Testis (tissue), 3 donors: ENCODE data around the gene MAP3K2. TPM values are rescaled to one million over a fixed set of nuclear protein-coding genes. Genes with fewer than 3 reads are reported as not detected.

Source experiments
- DNase-seq: peaks from one replicate; pipeline ENCODE4 v3.0.0-alpha.2; 2019
- H3K27ac ChIP-seq, 2 donors: fragments of 200-600 bp; sonication (generic); one replicate each; pipeline ENCODE4 v1.5.1; 2019
- H3K27me3 ChIP-seq: fragments of 200-600 bp; sonication (generic); one replicate; pipeline ENCODE4 v1.5.1; 2019
- H3K36me3 ChIP-seq: fragments of 200-600 bp; sonication (generic); one replicate; pipeline ENCODE4 v1.5.1; 2017; ENCODE audit warnings: low read depth; ENCODE audit errors: missing control alignments
- H3K4me1 ChIP-seq: fragments of 200-600 bp; sonication (generic); one replicate; pipeline ENCODE4 v1.5.1; 2019
- H3K4me3 ChIP-seq, 2 donors: fragments of 200-600 bp; sonication (generic); one replicate each; pipeline ENCODE4 v1.5.1; 2017 to 2019
- H3K9me3 ChIP-seq: fragments of 200-600 bp; sonication (generic); one replicate; pipeline ENCODE4 v1.5.1; 2017
- POLR2A ChIP-seq: fragments of 450-650 bp; IDR thresholded peaks from one replicate; pipeline ENCODE4 v1.6.1; 2017; ENCODE audit warnings: antibody characterized with exemption, mild to moderate bottlenecking, moderate library complexity
- WGBS, 2 donors: methylation state at CpG; one replicate each; pipeline ENCODE4 v1.1.5; 2018; 5-methylcytosine and 5-hydroxymethylcytosine counted together
- intact Hi-C: fragments of 100-400 bp; cut with DNase I; formaldehyde crosslinking; loops from one replicate; pipeline ENCODE4 v1.15.1; 2023; ENCODE audit warnings: low total_unique reads
- polyA plus RNA-seq: library from polyadenylated mRNA; stranded (reverse); fragments of 350-450 nt; fragmentation: Illumina TruSeq; extraction: RNeasy Lipid Tissue Mini Kit (QIAGEN cat#74804); gene quantifications from one replicate; pipeline ENCODE4 v1.2.3, GENCODE V29; 2014; ENCODE audit warnings: low read depth, low replicate concordance; ENCODE audit not compliant: insufficient read depth
- total RNA-seq, 2 donors: library from RNA; depleted of rRNA; stranded (reverse); fragments of >200 nt; gene quantifications; one replicate each; pipeline ENCODE4 v1.2.3, GENCODE V29; 2016
- TF ChIP-seq, protein P1 (sequence below), 3 experiments: fragments of 450-650 bp in 2 of 3; fragments of 200-600 bp in 1 of 3; sonication (generic) in 1 of 3; IDR thresholded peaks; one replicate each; pipeline ENCODE4 v1.5.1; 2016 to 2019; ENCODE audit warnings: antibody characterized with exemption in 3 of 3, mild to moderate bottlenecking in 2 of 3, moderate library complexity in 1 of 3

Gene MAP3K2
- total and polyA plus RNA-seq, 3 donors from 2014 or later: 16.3 to 74.5 (median 74.0) TPM

DNA sequence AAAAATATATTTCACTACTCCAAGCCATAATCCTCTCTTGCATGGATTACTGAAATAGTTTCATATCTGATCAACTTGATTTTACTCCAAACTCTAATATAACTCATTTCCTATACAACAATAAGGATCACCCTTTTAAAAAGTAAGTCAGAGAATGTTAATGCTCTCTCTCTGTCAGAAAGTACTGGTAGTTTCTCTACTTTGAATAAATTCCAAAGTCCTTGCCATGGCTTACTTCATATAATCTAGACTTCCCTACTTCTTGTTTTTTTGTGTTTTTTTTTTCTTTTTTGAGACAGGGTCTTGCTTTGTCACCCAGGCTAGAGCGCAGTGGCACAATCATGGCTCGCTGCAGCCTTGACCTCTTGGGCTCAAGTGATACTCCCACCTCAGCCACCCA lies 36.2 kb downstream of the MAP3K2 start:
- H3K4me3 ChIP-seq: no peak overlapping the region
- intact Hi-C loops: no loop called here

DNA sequence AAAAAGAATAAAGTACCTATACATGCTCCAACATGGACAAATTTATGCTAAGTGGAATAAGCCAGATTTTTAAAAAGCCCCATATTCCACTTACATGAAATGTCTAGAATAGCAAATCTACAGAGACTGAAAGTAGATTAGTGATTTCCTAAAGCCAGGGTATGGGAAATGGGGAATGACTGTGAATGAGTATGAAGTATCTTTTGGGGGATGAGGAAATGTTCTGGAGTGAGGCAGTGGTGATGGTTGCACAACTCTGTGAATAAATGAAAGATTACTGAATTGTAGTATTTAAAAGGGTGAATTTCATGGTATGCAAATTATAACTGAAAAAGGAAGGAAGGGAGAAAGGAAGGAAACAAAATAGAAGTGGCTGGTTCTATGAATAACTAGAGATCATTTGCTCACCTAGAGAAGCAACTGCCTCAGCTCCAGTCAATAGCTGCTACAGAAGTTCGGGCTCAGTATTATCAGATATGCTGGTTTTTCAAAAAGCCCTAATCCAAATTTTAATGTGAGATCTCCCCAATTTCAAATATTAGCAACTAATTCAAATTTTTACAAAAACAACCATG lies 39.3 kb downstream of the MAP3K2 start:
- Histone ChIP-seq H3K4me3 (no peak overlapping the region), H3K4me1 (no peaks in the 10 kb centered on the region), H3K27me3 (no peaks in the 10 kb centered on the region), H3K36me3 (no peaks in the 10 kb centered on the region), H3K27ac (no peak overlapping the region), H3K9me3 (no peaks in the 10 kb centered on the region)
- WGBS, 2 donors: 90 to 95% methylated on average over 1 of the region's 1 CpG
- DNase-seq: no peak
- TF ChIP-seq, protein P1, sequence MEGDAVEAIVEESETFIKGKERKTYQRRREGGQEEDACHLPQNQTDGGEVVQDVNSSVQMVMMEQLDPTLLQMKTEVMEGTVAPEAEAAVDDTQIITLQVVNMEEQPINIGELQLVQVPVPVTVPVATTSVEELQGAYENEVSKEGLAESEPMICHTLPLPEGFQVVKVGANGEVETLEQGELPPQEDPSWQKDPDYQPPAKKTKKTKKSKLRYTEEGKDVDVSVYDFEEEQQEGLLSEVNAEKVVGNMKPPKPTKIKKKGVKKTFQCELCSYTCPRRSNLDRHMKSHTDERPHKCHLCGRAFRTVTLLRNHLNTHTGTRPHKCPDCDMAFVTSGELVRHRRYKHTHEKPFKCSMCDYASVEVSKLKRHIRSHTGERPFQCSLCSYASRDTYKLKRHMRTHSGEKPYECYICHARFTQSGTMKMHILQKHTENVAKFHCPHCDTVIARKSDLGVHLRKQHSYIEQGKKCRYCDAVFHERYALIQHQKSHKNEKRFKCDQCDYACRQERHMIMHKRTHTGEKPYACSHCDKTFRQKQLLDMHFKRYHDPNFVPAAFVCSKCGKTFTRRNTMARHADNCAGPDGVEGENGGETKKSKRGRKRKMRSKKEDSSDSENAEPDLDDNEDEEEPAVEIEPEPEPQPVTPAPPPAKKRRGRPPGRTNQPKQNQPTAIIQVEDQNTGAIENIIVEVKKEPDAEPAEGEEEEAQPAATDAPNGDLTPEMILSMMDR (IDR thresholded peaks at IDR 0.05): no peak
- TF ChIP-seq POLR2A: no peak
- intact Hi-C loops: no loop called here

More for the DNA sequence above, 36.2 kb downstream of the MAP3K2 start:
- no peak for TF ChIP-seq POLR2A
- TF ChIP-seq, protein P1 (IDR thresholded peaks at IDR 0.05): no peak
- Histone ChIP-seq H3K27ac (no peak overlapping the region), H3K9me3 (no peaks in the 10 kb centered on the region), H3K27me3 (no peaks in the 10 kb centered on the region), H3K36me3 (no peaks in the 10 kb centered on the region), H3K4me1 (peaks cover 4% of the 10 kb centered on the region)
- 93 to 97% methylated on average over 2 of the region's 2 CpGs for WGBS, 2 donors
- DNase-seq: no peak

DNA sequence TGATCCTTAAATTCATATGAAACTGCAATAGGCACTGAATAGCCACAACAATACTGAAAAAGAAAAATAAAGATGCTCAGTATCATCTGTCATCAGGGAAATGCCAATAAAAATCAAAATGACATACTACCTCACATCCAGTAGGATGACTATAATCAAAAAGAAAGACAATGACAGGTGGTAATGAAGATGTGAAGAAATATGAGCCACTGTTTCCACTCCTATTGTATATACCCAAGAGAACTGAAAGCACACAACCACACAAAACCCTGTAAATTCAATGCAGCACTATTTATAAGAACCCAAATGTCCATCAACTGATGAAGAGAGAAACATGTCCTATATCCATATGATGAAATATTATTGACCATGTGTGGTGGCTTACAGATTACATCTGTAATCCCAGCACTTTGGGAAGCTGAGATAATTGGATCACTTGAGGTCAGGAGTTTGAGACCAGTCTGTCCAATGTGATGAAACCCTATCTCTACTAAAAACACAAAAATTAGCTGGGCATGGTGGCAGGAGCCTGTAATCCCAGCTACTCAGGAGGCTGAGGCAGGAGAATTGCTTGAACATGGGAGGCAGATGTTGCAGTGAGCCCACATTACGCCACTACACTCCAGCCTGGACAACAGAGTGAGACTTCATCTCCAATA lies 39.9 kb downstream of the MAP3K2 start:
- no peaks in the 10 kb centered on the region for H3K4me1 ChIP-seq
- H3K27ac ChIP-seq: no peak overlapping the region
- intact Hi-C loops: no loop called here
- TF ChIP-seq, protein P1 (IDR thresholded peaks at IDR 0.05): no peak
- no peak for TF ChIP-seq POLR2A
- 89 to 100% methylated on average over 1 of the region's 1 CpG for WGBS, 2 donors
- H3K4me3 ChIP-seq: no peak overlapping the region
- DNase-seq: no peak
- no peaks in the 10 kb centered on the region for H3K36me3 ChIP-seq
- H3K9me3 ChIP-seq: no peaks in the 10 kb centered on the region
- H3K27me3 ChIP-seq: no peaks in the 10 kb centered on the region

DNA sequence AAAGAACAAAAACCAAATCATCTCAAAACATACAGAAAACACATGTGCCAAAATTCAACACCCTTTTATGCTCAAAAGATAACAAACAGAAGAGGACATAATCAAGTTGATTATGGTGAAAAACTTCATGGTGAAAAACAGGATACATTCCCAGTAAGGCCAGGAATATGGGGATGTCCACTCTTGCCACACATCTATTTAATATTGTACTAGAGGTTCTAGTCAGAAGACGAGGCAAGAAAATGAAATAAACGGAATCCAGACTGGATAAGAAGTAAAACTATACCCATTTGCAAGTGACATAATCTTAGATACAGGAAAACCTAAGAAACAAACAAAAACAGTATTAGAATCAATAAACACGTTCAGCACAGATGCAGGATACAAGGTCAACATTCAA lies 40.8 kb downstream of the MAP3K2 start:
- WGBS, 2 donors: 85 to 91% methylated on average over 3 of the region's 3 CpGs
- TF ChIP-seq, protein P1 (IDR thresholded peaks at IDR 0.05): no peak
- no peak for TF ChIP-seq POLR2A
- intact Hi-C loops: no loop called here
- no peaks in the 10 kb centered on the region for H3K27me3 ChIP-seq
- no peaks in the 10 kb centered on the region for H3K36me3 ChIP-seq
- no peaks in the 10 kb centered on the region for H3K9me3 ChIP-seq
- no peak for DNase-seq
- no peak overlapping the region for H3K4me3 ChIP-seq
- no peak overlapping the region for H3K27ac ChIP-seq
- no peaks in the 10 kb centered on the region for H3K4me1 ChIP-seq

DNA sequence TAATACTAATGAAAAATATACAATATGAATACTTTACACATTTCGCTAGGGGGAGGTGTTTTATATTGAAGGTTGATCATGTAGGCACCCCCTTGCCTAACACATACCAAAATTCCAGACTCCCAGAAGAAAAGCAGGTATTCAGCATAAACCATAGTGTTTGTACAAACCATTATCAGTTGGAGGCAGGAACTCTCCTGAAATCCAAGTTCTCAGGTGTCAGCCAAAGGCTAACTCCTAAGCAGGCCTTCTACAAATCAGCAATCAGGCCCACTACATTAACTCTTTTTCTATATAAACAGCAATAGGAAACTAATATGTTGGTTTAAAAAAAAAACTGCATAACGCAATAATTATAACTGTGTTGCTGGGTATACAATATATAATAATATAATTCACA lies 44.5 kb downstream of the MAP3K2 start:
- TF ChIP-seq POLR2A: no peak
- TF ChIP-seq, protein P1 (IDR thresholded peaks at IDR 0.05): no peak
- no peak for DNase-seq
- intact Hi-C loops: no loop called here

More for the DNA sequence above, 44.5 kb downstream of the MAP3K2 start:
- Histone ChIP-seq H3K9me3 (no peaks in the 10 kb centered on the region), H3K27ac (no peak overlapping the region), H3K27me3 (no peaks in the 10 kb centered on the region), H3K4me3 (no peak overlapping the region), H3K4me1 (no peaks in the 10 kb centered on the region), H3K36me3 (no peaks in the 10 kb centered on the region)
- WGBS, 2 donors: 98% methylated on average over 2 of the region's 2 CpGs
